T-cell (primary cell): Measurements from ENCODE around the gene ELN. TPM values are rescaled to one million over a fixed set of nuclear protein-coding genes. Genes with fewer than 3 reads are reported as not detected.

Experiments used
- ATAC-seq, 4 experiments: fragments of 200-7000 bp in 3 of 4; fragments of 150-1000 bp in 1 of 4; cut with Tn5 transposase; replicated peaks in 1 of 4; 1 replicate in 3 of 4; 2 replicates in 1 of 4; pipeline ENCODE4 v1.10.0; 2021; ENCODE audit warnings: moderate library complexity in 3 of 4, mild to moderate bottlenecking in 2 of 4, moderate number of reproducible peaks in 1 of 4
- CTCF ChIA-PET, 2 donors: fragments of 300-600 bp; sonication (Branson Sonifier 250); formaldehyde crosslinking; loops; one replicate each; lab custom pipeline; 2022; ENCODE audit warnings: antibody characterized with exemption in 2 of 2; lab: Charles Lee
- POLR2A ChIA-PET, 2 donors: fragments of 300-600 bp; sonication (Branson Sonifier 250); formaldehyde crosslinking; loops; one replicate each; lab custom pipeline; 2022; ENCODE audit warnings: antibody characterized with exemption in 2 of 2; lab: Charles Lee
- DNase-seq, 35 experiments: peaks; one replicate each; pipeline versions ENCODE4 v3.0.0 to v3.0.0-alpha.2; 2013 to 2023
- H3K27ac ChIP-seq: one replicate; pipeline ENCODE4 v1.5.1; 2013; ENCODE audit warnings: low read length
- H3K27me3 ChIP-seq, 2 experiments: replicated peaks in 1 of 2; 1 replicate in 1 of 2; 2 replicates in 1 of 2; pipeline versions ENCODE4 v1.6.1 to v1.7.0; 2013; ENCODE audit warnings: low read length in 1 of 2, mixed read lengths in 1 of 2; ENCODE audit not compliant: control insufficient read depth in 2 of 2, insufficient read depth in 2 of 2; ENCODE audit errors: extremely low read depth in 1 of 2
- H3K36me3 ChIP-seq, 2 donors: 1 replicate in 1 of 2; 2 replicates in 1 of 2; pipeline versions ENCODE4 v1.6.1 to v1.7.0; 2013; ENCODE audit warnings: low read length in 1 of 2; ENCODE audit not compliant: control insufficient read depth in 2 of 2, insufficient read depth in 1 of 2; ENCODE audit errors: extremely low read depth in 1 of 2
- H3K4me1 ChIP-seq, 2 experiments: 1 replicate in 1 of 2; 2 replicates in 1 of 2; pipeline versions ENCODE4 v1.6.1 to v1.7.0; 2013; ENCODE audit warnings: low read length in 2 of 2, mixed read lengths in 1 of 2; ENCODE audit not compliant: insufficient read depth in 2 of 2, control insufficient read depth in 1 of 2; ENCODE audit errors: extremely low read depth in 1 of 2
- H3K4me3 ChIP-seq, 2 donors: 1 replicate in 1 of 2; 2 replicates in 1 of 2; pipeline versions ENCODE4 v1.5.1 to v1.7.0; 2013; ENCODE audit warnings: mild to moderate bottlenecking in 2 of 2, low read length in 1 of 2, moderate library complexity in 1 of 2; ENCODE audit not compliant: control insufficient read depth in 1 of 2; ENCODE audit errors: extremely low read depth in 1 of 2
- H3K9me3 ChIP-seq: 2 replicates; pipeline ENCODE4 v1.7.0; 2013
- H3K27ac Mint-ChIP-seq, 2 donors: one replicate each; pipeline ENCODE4 v1.8.0; 2020 to 2021; ENCODE audit warnings: mild to moderate bottlenecking in 2 of 2, mixed read lengths in 2 of 2
- H3K27me3 Mint-ChIP-seq, 2 donors: one replicate each; pipeline ENCODE4 v1.8.0; 2021 to 2022; ENCODE audit warnings: mixed read lengths in 2 of 2
- H3K36me3 Mint-ChIP-seq: one replicate; pipeline ENCODE4 v1.8.0; 2021; ENCODE audit warnings: mixed read lengths
- H3K4me1 Mint-ChIP-seq, 3 donors: one replicate each; pipeline ENCODE4 v1.8.0; 2020 to 2022; ENCODE audit warnings: mixed read lengths in 3 of 3, mild to moderate bottlenecking in 1 of 3
- H3K4me3 Mint-ChIP-seq, 3 donors: one replicate each; pipeline ENCODE4 v1.8.0; 2020 to 2022; ENCODE audit warnings: mild to moderate bottlenecking in 3 of 3, mixed read lengths in 3 of 3, moderate library complexity in 3 of 3
- H3K9me3 Mint-ChIP-seq, 3 donors: one replicate each; pipeline ENCODE4 v1.8.0; 2020 to 2022; ENCODE audit warnings: mixed read lengths in 3 of 3
- WGBS: methylation state at CpG from one replicate; pipeline ENCODE4 v1.1.5; 2013; ENCODE audit warnings: missing lambda C conversion rate; ENCODE audit not compliant: insufficient coverage; 5-methylcytosine and 5-hydroxymethylcytosine counted together
- total RNA-seq, 35 experiments: library from RNA in 6 of 35; stranded (reverse) in 6 of 35; fragments of 120-200 nt in 1 of 35; gene quantifications; one replicate each; pipeline versions ENCODE4 v1.2.1 to v1.2.4 and lab custom pipeline; 2013 to 2026

The ELN gene
- total RNA-seq, 5 donors from 2014 or later (not counting 1 experiment from before 2014, with no cell fraction given): 0.22 to 0.56 (median 0.44) TPM; not detected in 2

DNA sequence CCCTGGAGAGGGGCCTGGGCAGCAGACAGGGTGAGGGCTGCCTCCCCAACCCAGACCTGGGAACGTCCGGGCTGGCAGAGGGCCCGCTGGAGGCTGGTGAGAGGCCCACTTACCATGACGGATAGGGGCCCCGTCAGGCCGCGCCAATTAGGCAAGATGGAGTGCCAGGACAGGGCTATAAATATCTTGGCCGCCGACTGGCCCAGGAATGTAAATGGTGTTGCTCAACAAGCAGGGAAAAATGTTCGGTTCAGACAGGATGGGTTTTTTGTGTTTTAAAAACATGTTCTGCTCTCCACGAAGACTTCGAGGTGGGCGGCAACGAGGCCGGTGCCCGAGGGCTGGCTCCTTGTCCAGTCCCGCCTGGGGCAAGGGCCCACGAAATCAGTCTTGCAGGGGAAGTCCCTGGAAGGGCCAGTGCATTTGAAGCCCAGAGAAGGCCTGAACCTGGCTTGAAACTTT lies 35.8 kb upstream of the ELN start:
- no peak for ATAC-seq
- no peak overlapping the region for H3K4me3 ChIP-seq
- no peaks in the 10 kb centered on the region for H3K4me1 ChIP-seq
- peaks cover 0 to 12% of the 10 kb centered on the region in 2 experiments for H3K27me3 ChIP-seq
- peaks cover 6 to 16% (median 8%) of the 10 kb centered on the region in 3 donors for H3K9me3 Mint-ChIP-seq
- no peak overlapping the region for H3K27ac Mint-ChIP-seq
- 95% methylated on average over 18 of the region's 18 CpGs for WGBS
- no peak overlapping the region for H3K4me3 Mint-ChIP-seq
- no peaks in the 10 kb centered on the region for H3K36me3 ChIP-seq
- ChIA-PET CTCF (no interaction called here), POLR2A (no interaction called here)
- H3K27me3 Mint-ChIP-seq: peaks cover 0 to 6% of the 10 kb centered on the region in 2 donors
- DNase-seq: no peak
- no peak overlapping the region for H3K27ac ChIP-seq
- H3K9me3 ChIP-seq: no peaks in the 10 kb centered on the region
- H3K4me1 Mint-ChIP-seq: no peaks in the 10 kb centered on the region
- no peaks in the 10 kb centered on the region for H3K36me3 Mint-ChIP-seq

DNA sequence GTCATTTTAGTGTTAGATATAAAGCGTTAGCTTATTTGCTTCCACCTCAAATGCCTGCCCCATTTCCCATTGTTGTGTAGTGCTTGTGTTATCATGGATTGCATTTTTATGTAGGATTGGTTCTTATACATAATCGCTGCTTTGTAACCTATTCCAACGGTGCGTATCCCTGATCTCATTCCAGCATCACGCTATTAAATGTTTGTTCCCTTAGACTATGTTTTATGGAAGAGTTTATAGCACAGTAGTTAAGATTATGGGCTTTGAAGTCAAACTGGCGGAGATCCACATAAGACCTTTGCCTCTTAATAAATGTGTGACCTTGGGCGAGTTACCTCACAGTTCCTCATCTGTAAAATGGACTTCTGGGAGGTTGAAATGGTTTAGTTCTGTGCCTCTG lies 34.0 kb upstream of the ELN start:
- ChIA-PET CTCF (no interaction called here), POLR2A (no interaction called here)
- no peak overlapping the region for H3K4me3 Mint-ChIP-seq

DNA sequence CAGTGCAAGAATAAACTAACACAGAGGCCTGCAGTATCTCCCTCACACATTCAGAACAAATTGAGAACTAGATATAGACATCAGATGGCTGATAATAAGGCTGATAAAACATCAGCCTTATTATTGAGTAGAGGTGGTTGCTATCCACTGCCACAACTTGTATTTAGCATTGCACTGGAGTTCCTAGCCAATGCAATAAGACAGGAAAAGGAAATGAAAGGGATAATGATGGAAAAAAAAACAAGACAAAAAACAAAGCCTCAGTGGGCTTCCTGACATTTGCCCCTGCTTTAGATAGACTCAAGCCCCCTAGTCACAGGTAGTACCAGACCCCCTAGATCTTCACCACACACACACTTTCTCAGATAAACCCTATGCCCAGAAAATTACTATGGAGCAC lies 33.2 kb upstream of the ELN start:
- POLR2A ChIA-PET: no interaction called here
- H3K4me1 Mint-ChIP-seq: no peaks in the 10 kb centered on the region
- H3K9me3 ChIP-seq: no peaks in the 10 kb centered on the region
- peaks cover 0 to 26% of the 10 kb centered on the region in 2 experiments for H3K27me3 ChIP-seq
- no peak overlapping the region for H3K4me3 Mint-ChIP-seq
- no peak for DNase-seq
- no peak overlapping the region for H3K27ac ChIP-seq
- peaks cover 6 to 16% (median 8%) of the 10 kb centered on the region in 3 donors for H3K9me3 Mint-ChIP-seq
- H3K4me3 ChIP-seq: no peak overlapping the region
- H3K36me3 Mint-ChIP-seq: no peaks in the 10 kb centered on the region
- H3K27ac Mint-ChIP-seq: no peak overlapping the region
- CTCF ChIA-PET: no interaction called here
- no peaks in the 10 kb centered on the region for H3K36me3 ChIP-seq
- no peaks in the 10 kb centered on the region for H3K4me1 ChIP-seq
- no peak for ATAC-seq
- H3K27me3 Mint-ChIP-seq: peaks cover 0 to 7% of the 10 kb centered on the region in 2 donors

More for the DNA sequence above, 34.0 kb upstream of the ELN start:
- Histone ChIP-seq H3K27ac (no peak overlapping the region), H3K9me3 (no peaks in the 10 kb centered on the region), H3K4me3 (no peak overlapping the region), H3K27me3 (peaks cover 0 to 26% of the 10 kb centered on the region in 2 experiments), H3K36me3 (no peaks in the 10 kb centered on the region), H3K4me1 (no peaks in the 10 kb centered on the region)
- Mint-ChIP-seq H3K27me3 (peaks cover 0 to 7% of the 10 kb centered on the region in 2 donors), H3K36me3 (no peaks in the 10 kb centered on the region), H3K4me1 (no peaks in the 10 kb centered on the region), H3K27ac (no peak overlapping the region), H3K9me3 (peaks cover 6 to 16% (median 8%) of the 10 kb centered on the region in 3 donors)
- no peak for ATAC-seq
- 84% methylated on average over 2 of the region's 7 CpGs for WGBS
- no peak for DNase-seq

DNA sequence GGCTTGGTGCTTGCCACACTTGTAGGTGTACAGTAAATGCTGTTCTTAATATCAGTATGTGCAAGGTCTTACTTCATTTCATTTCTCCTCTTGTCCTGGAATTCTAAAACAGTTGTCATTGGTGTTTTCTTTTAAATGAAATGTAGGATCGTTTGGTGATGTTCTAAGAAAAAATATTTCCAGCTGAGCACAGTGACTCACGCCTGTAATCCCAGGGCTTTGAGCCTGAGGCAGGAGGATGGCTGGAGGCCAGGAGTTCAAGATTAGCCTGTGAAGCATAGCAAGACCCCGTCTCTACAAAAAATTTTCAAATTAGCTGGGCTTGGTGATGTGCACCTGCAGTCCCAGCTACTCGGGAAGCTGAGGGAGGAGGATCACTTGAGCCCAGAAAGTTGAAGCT lies 32.6 kb upstream of the ELN start:
- Mint-ChIP-seq H3K27me3 (peaks cover 0 to 7% of the 10 kb centered on the region in 2 donors), H3K9me3 (peaks cover 6 to 16% (median 8%) of the 10 kb centered on the region in 3 donors), H3K4me1 (no peaks in the 10 kb centered on the region), H3K27ac (no peak overlapping the region), H3K4me3 (no peak overlapping the region), H3K36me3 (no peaks in the 10 kb centered on the region)
- no peak overlapping the region for H3K27ac ChIP-seq
- H3K36me3 ChIP-seq: no peaks in the 10 kb centered on the region
- POLR2A ChIA-PET: no interaction called here
- no peaks in the 10 kb centered on the region for H3K4me1 ChIP-seq
- no peak for DNase-seq
- no peak for ATAC-seq
- H3K27me3 ChIP-seq: peaks cover 0 to 28% of the 10 kb centered on the region in 2 experiments
- CTCF ChIA-PET: no interaction called here
- H3K9me3 ChIP-seq: no peaks in the 10 kb centered on the region
- H3K4me3 ChIP-seq: no peak overlapping the region
- WGBS: 89% methylated on average over 1 of the region's 4 CpGs

DNA sequence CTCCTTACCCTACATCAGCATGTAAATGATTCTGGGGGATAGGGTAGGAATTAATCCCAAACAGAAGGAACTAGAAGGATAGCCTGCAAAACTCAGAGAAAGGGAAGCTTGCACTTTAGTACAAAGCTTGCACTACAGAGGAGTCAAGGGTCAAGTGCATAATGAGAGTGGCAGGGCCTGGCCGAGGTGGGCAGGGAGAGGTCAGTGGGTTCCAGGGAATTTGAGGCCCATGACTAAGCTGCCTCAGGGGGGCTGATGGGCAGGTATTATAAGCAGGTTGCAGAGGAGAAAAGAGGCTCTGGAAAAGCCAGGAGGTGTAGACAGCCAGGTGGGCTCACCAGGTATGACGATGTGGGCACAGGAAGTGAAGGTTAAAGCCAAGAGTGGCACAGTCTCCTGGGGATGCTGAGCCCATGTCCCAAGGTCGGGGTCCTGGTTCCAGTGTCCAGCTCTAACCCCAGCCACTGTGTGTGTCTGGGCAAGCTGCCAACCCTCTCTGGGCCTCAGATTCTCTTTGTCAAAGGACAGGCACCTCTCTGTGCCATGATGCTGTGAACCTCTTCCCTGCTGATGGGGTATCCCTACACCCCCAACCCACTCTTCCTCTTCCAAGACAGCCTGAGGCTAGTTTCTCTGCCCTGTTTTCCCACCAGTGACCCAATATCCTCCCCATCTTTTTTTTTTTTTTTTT lies 32.0 kb upstream of the ELN start:
- Histone ChIP-seq H3K27ac (no peak overlapping the region), H3K36me3 (no peaks in the 10 kb centered on the region), H3K4me3 (no peak overlapping the region), H3K27me3 (peaks cover 0 to 30% of the 10 kb centered on the region in 2 experiments), H3K4me1 (no peaks in the 10 kb centered on the region), H3K9me3 (no peaks in the 10 kb centered on the region)
- H3K27ac Mint-ChIP-seq: no peak overlapping the region
- DNase-seq (no peak), ATAC-seq (no peak)
- 83% methylated on average over 3 of the region's 3 CpGs for WGBS
- ChIA-PET CTCF (no interaction called here), POLR2A (no interaction called here)
- peaks cover 1 to 7% of the 10 kb centered on the region in 2 donors for H3K27me3 Mint-ChIP-seq
- no peaks in the 10 kb centered on the region for H3K36me3 Mint-ChIP-seq
- H3K4me3 Mint-ChIP-seq: no peak overlapping the region
- no peaks in the 10 kb centered on the region for H3K4me1 Mint-ChIP-seq
- H3K9me3 Mint-ChIP-seq: peaks cover 6 to 16% (median 8%) of the 10 kb centered on the region in 3 donors

DNA sequence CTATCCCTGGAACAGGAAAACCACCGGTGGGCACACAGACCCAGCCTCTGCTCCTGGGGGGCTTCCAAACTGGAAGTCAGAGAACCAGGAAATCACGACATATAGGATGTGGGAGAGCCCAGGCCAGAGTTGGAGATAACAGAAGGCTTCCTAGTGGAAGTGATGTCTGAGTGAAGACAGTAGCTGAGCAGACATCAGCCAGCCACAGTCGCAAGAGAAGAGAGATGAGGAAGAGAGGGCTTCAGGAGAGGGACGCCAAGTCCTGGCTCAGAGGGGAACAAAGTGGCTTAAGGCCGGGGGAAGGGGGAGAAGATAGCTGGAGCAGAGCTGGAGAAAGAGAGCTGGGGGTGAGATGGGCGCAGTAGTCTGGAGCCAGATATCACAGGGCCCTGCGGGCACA lies 30.9 kb upstream of the ELN start:
- no peaks in the 10 kb centered on the region for H3K36me3 Mint-ChIP-seq
- CTCF ChIA-PET: interaction anchor here in 1 of 2 donors (0.6 kb wide), 2 partner anchors 9 to 68 kb away, joined by 3 to 5 read pairs; no protein-coding TSS in a partner anchor
- no peak overlapping the region for H3K4me3 Mint-ChIP-seq

More for the DNA sequence above, 30.9 kb upstream of the ELN start:
- DNase-seq (no peak), ATAC-seq (no peak)
- no peaks in the 10 kb centered on the region for H3K4me1 ChIP-seq
- H3K9me3 ChIP-seq: no peaks in the 10 kb centered on the region
- Mint-ChIP-seq H3K4me1 (peaks cover 1 to 5% (median 4%) of the 10 kb centered on the region in 3 donors), H3K27me3 (peaks cover 5 to 8% of the 10 kb centered on the region in 2 donors), H3K9me3 (peaks cover 6 to 16% (median 8%) of the 10 kb centered on the region in 3 donors), H3K27ac (no peak overlapping the region)
- peaks cover 0 to 30% of the 10 kb centered on the region in 2 experiments for H3K27me3 ChIP-seq
- no peak overlapping the region for H3K27ac ChIP-seq
- H3K4me3 ChIP-seq: no peak overlapping the region
- WGBS: 57% methylated on average over 5 of the region's 7 CpGs
- no peaks in the 10 kb centered on the region for H3K36me3 ChIP-seq
- POLR2A ChIA-PET: no interaction called here
